HG03066 (cell line): ENCODE results near the gene PTPN11.
"Not testable (repeated sequence)": the region's sequence is repeated elsewhere in the genome, so short reads cannot be mapped to it uniquely, and the experiment has no call there.

Experiments
- ATAC-seq: cut with Tn5 transposase; IDR thresholded peaks from one replicate; pipeline ENCODE4 v1.9.1; 2021; ENCODE audit warnings: low read depth; ENCODE audit not compliant: unreplicated experiment

PTPN11 gene

GRCh38 chr12:112418608-112419296 lies at the start of gene PTPN11:
Gene PTPN11, plus strand, starts transcription at chr12:112418947. Its CDS starts 165 bp downstream, at chr12:112419112.
- ATAC-seq: peak; percentile 51

- ATAC-seq: no peak
Measured at GRCh38 chr12:112370199-112370598, 48.5 kb upstream of the PTPN11 start.

- no peak for ATAC-seq
Measured at GRCh38 chr12:112370868-112371510, 47.8 kb upstream of the PTPN11 start.

- no peak for ATAC-seq
Measured at GRCh38 chr12:112374166-112374740, 44.5 kb upstream of the PTPN11 start.

GRCh38 chr12:112375105-112375504 lies 43.6 kb upstream of the PTPN11 start:
- ATAC-seq: no peak

GRCh38 chr12:112380663-112381405 lies 37.9 kb upstream of the PTPN11 start:
- no peak for ATAC-seq

GRCh38 chr12:112381406-112381882 lies 37.3 kb upstream of the PTPN11 start:
- peak; percentile 64 for ATAC-seq

GRCh38 chr12:112381883-112382796 lies 36.6 kb upstream of the PTPN11 start, which contains the start of gene HECTD4:
Gene HECTD4, minus strand, starts transcription at chr12:112382431. Its CDS starts 303 bp downstream, at chr12:112382128.
- peak; percentile 82 for ATAC-seq

- no peak for ATAC-seq
Measured at GRCh38 chr12:112382866-112383265, 35.9 kb upstream of the PTPN11 start.

- no peak for ATAC-seq
Measured at GRCh38 chr12:112386726-112387125, 32.0 kb upstream of the PTPN11 start.

- no peak for ATAC-seq
Measured at GRCh38 chr12:112389228-112389627, 29.5 kb upstream of the PTPN11 start.

- ATAC-seq: not testable (repeated sequence)
Measured at GRCh38 chr12:112389922-112390654, 28.7 kb upstream of the PTPN11 start.

- no peak for ATAC-seq
Measured at GRCh38 chr12:112393328-112393727, 25.4 kb upstream of the PTPN11 start.

- no peak for ATAC-seq
Measured at GRCh38 chr12:112401054-112401453, 17.7 kb upstream of the PTPN11 start.

GRCh38 chr12:112401903-112402498 lies 16.7 kb upstream of the PTPN11 start:
- ATAC-seq: no peak

GRCh38 chr12:112406519-112407488 lies 11.9 kb upstream of the PTPN11 start:
- no peak for ATAC-seq

- ATAC-seq: not testable (repeated sequence)
Measured at GRCh38 chr12:112407683-112408082, 11.1 kb upstream of the PTPN11 start.

GRCh38 chr12:112408621-112409020 lies 10.1 kb upstream of the PTPN11 start:
- ATAC-seq: no peak
